Right atrium auricular region (tissue), 2 donors: Measurements from ENCODE around the gene MGAT3. TPM values are rescaled to one million over a fixed set of nuclear protein-coding genes. Genes with fewer than 3 reads are reported as not detected.
"Not testable (repeated sequence)": the region's sequence is repeated elsewhere in the genome, so short reads cannot be mapped to it uniquely, and the experiment has no call there.

Experiments
- DNase-seq: peaks from one replicate; pipeline ENCODE4 v3.0.0-alpha.2; 2019; ENCODE audit warnings: low spot score
- H3K27ac ChIP-seq, 2 donors: fragments of 200-600 bp; sonication (generic); 1 replicate in 1 of 2; 2 replicates in 1 of 2; pipeline ENCODE4 v1.5.1; 2016 to 2019
- H3K27me3 ChIP-seq, 2 donors: fragments of 200-600 bp; sonication (generic); one replicate each; pipeline versions ENCODE4 v1.5.1 to v1.6.0; 2017 to 2019
- H3K36me3 ChIP-seq: fragments of 200-600 bp; sonication (generic); one replicate; pipeline ENCODE4 v1.5.1; 2016
- H3K4me1 ChIP-seq, 2 donors: fragments of 200-600 bp; sonication (generic); one replicate each; pipeline versions ENCODE4 v1.5.1 to v1.6.0; 2017 to 2019
- H3K4me3 ChIP-seq, 2 donors: fragments of 200-600 bp; sonication (generic); 1 replicate in 1 of 2; 2 replicates in 1 of 2; pipeline ENCODE4 v1.5.1; 2017 to 2019; ENCODE audit warnings: mild to moderate bottlenecking in 1 of 2, moderate library complexity in 1 of 2
- H3K9me3 ChIP-seq, 2 donors: fragments of 200-600 bp; sonication (generic); one replicate each; pipeline ENCODE4 v1.5.1; 2019
- total RNA-seq, 2 donors: library from RNA; depleted of rRNA; stranded (reverse); fragments of >200 nt; gene quantifications; one replicate each; pipeline ENCODE4 v1.1.0, GENCODE V29; 2016
- TF ChIP-seq, protein P1 (sequence below), 2 donors: fragments of 200-600 bp; sonication (generic); IDR thresholded peaks; one replicate each; pipeline ENCODE4 v1.5.1; 2019; ENCODE audit warnings: antibody characterized with exemption in 2 of 2

Gene MGAT3
- total RNA-seq, 2 donors from 2014 or later, result 2.9 to 11.3 TPM

DNA sequence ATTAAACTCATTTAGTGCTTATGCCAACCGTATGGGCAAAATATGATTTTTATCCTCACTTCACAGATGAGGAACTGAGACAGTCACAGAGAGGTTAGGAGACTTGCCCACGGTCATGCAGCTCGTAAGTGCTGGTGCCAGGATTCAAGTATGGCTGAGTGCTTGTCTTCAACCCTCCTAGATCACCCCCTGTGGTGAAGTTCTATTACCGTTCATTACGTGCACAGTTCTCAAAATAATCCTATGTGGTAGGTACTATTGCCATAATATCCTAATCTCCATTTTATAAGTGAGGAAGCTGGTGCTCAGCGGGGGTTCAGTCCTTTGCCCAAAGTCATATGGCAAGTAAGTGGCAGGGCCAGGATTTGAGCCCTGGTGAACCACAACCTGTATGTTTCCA is 46.8 kb downstream of the MGAT3 start:
- TF ChIP-seq, protein P1, sequence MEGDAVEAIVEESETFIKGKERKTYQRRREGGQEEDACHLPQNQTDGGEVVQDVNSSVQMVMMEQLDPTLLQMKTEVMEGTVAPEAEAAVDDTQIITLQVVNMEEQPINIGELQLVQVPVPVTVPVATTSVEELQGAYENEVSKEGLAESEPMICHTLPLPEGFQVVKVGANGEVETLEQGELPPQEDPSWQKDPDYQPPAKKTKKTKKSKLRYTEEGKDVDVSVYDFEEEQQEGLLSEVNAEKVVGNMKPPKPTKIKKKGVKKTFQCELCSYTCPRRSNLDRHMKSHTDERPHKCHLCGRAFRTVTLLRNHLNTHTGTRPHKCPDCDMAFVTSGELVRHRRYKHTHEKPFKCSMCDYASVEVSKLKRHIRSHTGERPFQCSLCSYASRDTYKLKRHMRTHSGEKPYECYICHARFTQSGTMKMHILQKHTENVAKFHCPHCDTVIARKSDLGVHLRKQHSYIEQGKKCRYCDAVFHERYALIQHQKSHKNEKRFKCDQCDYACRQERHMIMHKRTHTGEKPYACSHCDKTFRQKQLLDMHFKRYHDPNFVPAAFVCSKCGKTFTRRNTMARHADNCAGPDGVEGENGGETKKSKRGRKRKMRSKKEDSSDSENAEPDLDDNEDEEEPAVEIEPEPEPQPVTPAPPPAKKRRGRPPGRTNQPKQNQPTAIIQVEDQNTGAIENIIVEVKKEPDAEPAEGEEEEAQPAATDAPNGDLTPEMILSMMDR (IDR thresholded peaks at IDR 0.05), result no peak
- DNase-seq, result no peak
- H3K27me3 ChIP-seq, result no peaks in the 10 kb centered on the region
- peaks cover 47% of the 10 kb centered on the region for H3K36me3 ChIP-seq
- H3K9me3 ChIP-seq, result no peaks in the 10 kb centered on the region
- H3K4me1 ChIP-seq, result peaks cover 0 to 44% of the 10 kb centered on the region in 2 donors
- peak overlapping the region in 1 of 2 donors; percentile 93 for H3K27ac ChIP-seq
- peak overlapping the region in 1 of 2 donors; percentile 95 for H3K4me3 ChIP-seq

- Histone ChIP-seq H3K36me3 (peaks cover 48% of the 10 kb centered on the region), H3K9me3 (no peaks in the 10 kb centered on the region), H3K27me3 (no peaks in the 10 kb centered on the region), H3K4me1 (peaks cover 0 to 42% of the 10 kb centered on the region in 2 donors), H3K4me3 (no peak overlapping the region), H3K27ac (no peak overlapping the region)
- TF ChIP-seq, protein P1 (IDR thresholded peaks at IDR 0.05), result no peak
- DNase-seq, result no peak
Observed at GRCh38 chr22:39504071-39504470, 47.3 kb downstream of the MGAT3 start.

DNA sequence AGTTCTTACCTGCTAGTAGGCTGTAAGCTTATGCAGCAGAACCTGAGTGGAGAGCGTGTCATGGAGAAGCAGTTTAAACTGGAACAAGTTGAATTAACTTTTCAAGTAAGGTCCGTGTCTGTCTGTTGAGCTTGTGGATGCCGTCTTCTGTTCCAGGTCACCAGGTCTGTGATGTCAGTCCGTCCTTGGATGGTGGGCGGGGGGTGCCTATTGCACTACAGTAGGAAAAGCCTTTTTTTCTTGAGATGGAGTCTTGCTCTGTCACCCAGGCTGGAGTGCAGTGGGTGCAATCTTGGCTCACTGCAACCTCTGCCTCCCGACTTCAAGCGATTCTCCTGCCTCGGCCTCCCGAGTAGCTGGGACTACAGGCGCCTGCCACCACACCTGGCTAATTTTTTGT is 50.2 kb downstream of the MGAT3 start:
- not testable (repeated sequence) for H3K4me3 ChIP-seq, H3K9me3 ChIP-seq, H3K27me3 ChIP-seq, H3K27ac ChIP-seq, DNase-seq
- Histone ChIP-seq H3K4me1 (peaks cover 0 to 28% of the 10 kb centered on the region in 2 donors), H3K36me3 (peaks cover 77% of the 10 kb centered on the region)

DNA sequence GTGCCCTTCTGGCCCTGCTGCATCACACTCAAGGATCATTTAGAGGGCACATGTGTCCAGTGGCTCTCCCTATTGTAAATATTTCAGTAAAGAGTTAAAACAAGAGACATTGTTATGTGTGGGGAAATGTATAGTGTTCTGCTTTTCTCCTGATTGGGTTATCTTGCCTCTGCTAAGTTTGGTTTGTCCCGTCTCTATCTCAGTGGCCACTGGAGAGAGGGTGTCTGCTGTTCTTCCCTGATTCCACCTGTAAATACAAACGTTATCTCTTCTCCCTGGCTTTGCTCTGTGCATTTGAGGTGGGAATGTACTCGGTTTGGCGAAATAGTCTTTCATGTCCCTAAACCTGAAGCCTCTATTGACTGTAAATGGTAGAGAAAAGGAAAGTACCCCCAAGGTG is 51.6 kb downstream of the MGAT3 start:
- peaks cover 90% of the 10 kb centered on the region for H3K36me3 ChIP-seq
- no peak for DNase-seq
- no peaks in the 10 kb centered on the region for H3K27me3 ChIP-seq
- no peak overlapping the region for H3K27ac ChIP-seq
- no peaks in the 10 kb centered on the region for H3K9me3 ChIP-seq
- H3K4me1 ChIP-seq, result peaks cover 0 to 22% of the 10 kb centered on the region in 2 donors
- no peak overlapping the region for H3K4me3 ChIP-seq
- TF ChIP-seq, protein P1 (IDR thresholded peaks at IDR 0.05), result no peak

- peaks cover 96% of the 10 kb centered on the region for H3K36me3 ChIP-seq
- no peak for DNase-seq
- no peaks in the 10 kb centered on the region for H3K9me3 ChIP-seq
- H3K4me3 ChIP-seq, result no peak overlapping the region
- no peak overlapping the region for H3K27ac ChIP-seq
- peaks cover 0 to 15% of the 10 kb centered on the region in 2 donors for H3K4me1 ChIP-seq
- TF ChIP-seq, protein P1 (IDR thresholded peaks at IDR 0.05), result no peak
- no peaks in the 10 kb centered on the region for H3K27me3 ChIP-seq
Observed at GRCh38 chr22:39510529-39511149, 53.8 kb downstream of the MGAT3 start.

GRCh38 chr22:39511226-39511625 is 54.4 kb downstream of the MGAT3 start:
- no peaks in the 10 kb centered on the region for H3K27me3 ChIP-seq
- H3K4me3 ChIP-seq, result no peak overlapping the region
- no peak overlapping the region for H3K27ac ChIP-seq
- H3K4me1 ChIP-seq, result peaks cover 0 to 13% of the 10 kb centered on the region in 2 donors
- no peaks in the 10 kb centered on the region for H3K9me3 ChIP-seq
- H3K36me3 ChIP-seq, result peaks cover 96% of the 10 kb centered on the region
- DNase-seq, result no peak
- TF ChIP-seq, protein P1 (IDR thresholded peaks at IDR 0.05), result no peak
